HEK293 (cell line): Measurements from ENCODE around the gene ZNF692.

Source experiments
- CTCF ChIA-PET: fragments of 350-600 bp; formaldehyde crosslinking; extraction: SDS; loops from one replicate; lab custom pipeline; 2021; ENCODE audit warnings: antibody characterized with exemption; lab: Yijun Ruan, JAX
- POLR2A ChIA-PET: fragments of 300-600 bp; formaldehyde crosslinking; extraction: SDS; loops from one replicate; lab custom pipeline; 2020; ENCODE audit warnings: antibody characterized with exemption, inconsistent platforms; lab: Yijun Ruan, JAX
- H3K27ac ChIP-seq: fragments of 200-500 bp; sonication (Bioruptor generic); 2 replicates; pipeline ENCODE4 v1.5.1; 2014; ENCODE audit warnings: low read depth, low read length, control low read depth, inconsistent platforms; ENCODE audit errors: extremely low read depth
- H3K36me3 ChIP-seq, 2 experiments: fragments of 200-500 bp in 1 of 2; sonication (Bioruptor generic) in 1 of 2; 1 replicate in 1 of 2; 2 replicates in 1 of 2; pipeline ENCODE4 v1.5.1; 2014 to 2017; ENCODE audit warnings: inconsistent platforms in 2 of 2, low read length in 2 of 2; ENCODE audit not compliant: control insufficient read depth in 2 of 2, insufficient read depth in 1 of 2
- H3K4me1 ChIP-seq: fragments of 200-500 bp; sonication (Bioruptor generic); 2 replicates; pipeline ENCODE4 v1.5.1; 2014; ENCODE audit warnings: mild to moderate bottlenecking, low read length, inconsistent platforms; ENCODE audit not compliant: control insufficient read depth, insufficient read depth
- H3K4me3 ChIP-seq: 2 replicates; pipeline ENCODE4 v1.5.1; 2011; ENCODE audit warnings: low read depth, mild to moderate bottlenecking, control low read depth, low read length, moderate library complexity
- H3K9me3 ChIP-seq: fragments of 200-500 bp; sonication (Bioruptor generic); 2 replicates; pipeline ENCODE4 v1.5.1; 2014; ENCODE audit warnings: low read depth, low read length, inconsistent platforms; ENCODE audit not compliant: control insufficient read depth, insufficient read depth
- BCL6B ChIP-seq: fragments of 450-650 bp; formaldehyde crosslinking; IDR thresholded peaks from 2 replicates; pipeline ENCODE4 v1.5.1; 2017; ENCODE audit warnings: missing biosample characterization, missing genetic modification characterization
- CTCF ChIP-seq: fragments of 450-650 bp; formaldehyde crosslinking; IDR thresholded peaks from 2 replicates; pipeline ENCODE4 v1.5.1; 2016; ENCODE audit warnings: missing biosample characterization, missing genetic modification characterization
- EGR2 ChIP-seq: fragments of 450-650 bp; formaldehyde crosslinking; IDR thresholded peaks from 2 replicates; pipeline ENCODE4 v1.5.1; 2016; ENCODE audit warnings: low read depth, missing biosample characterization, missing genetic modification characterization
- GLIS2 ChIP-seq: fragments of 450-650 bp; formaldehyde crosslinking; IDR thresholded peaks from 2 replicates; pipeline ENCODE4 v1.5.1; 2016; ENCODE audit warnings: missing biosample characterization, missing genetic modification characterization
- MZF1 ChIP-seq: fragments of 450-650 bp; formaldehyde crosslinking; IDR thresholded peaks from 2 replicates; pipeline ENCODE4 v1.5.1; 2017; ENCODE audit warnings: missing biosample characterization, missing genetic modification characterization, borderline replicate concordance
- SP2 ChIP-seq: fragments of 450-650 bp; formaldehyde crosslinking; IDR thresholded peaks from 2 replicates; pipeline ENCODE4 v1.5.1; 2016; ENCODE audit warnings: missing biosample characterization, missing genetic modification characterization
- SP3 ChIP-seq: fragments of 450-650 bp; formaldehyde crosslinking; IDR thresholded peaks from 2 replicates; pipeline ENCODE4 v1.5.1; 2016; ENCODE audit warnings: missing biosample characterization, missing genetic modification characterization
- TCF7L2 ChIP-seq: IDR thresholded peaks from 2 replicates; pipeline ENCODE4 v1.6.1; 2011; ENCODE audit warnings: low read depth, mild to moderate bottlenecking, inconsistent platforms, low read length, moderate library complexity, borderline replicate concordance
- YY1 ChIP-seq: fragments of 450-650 bp; formaldehyde crosslinking; IDR thresholded peaks from 2 replicates; pipeline ENCODE4 v1.5.1; 2018; ENCODE audit warnings: missing biosample characterization, missing genetic modification characterization
- YY2 ChIP-seq: fragments of 450-650 bp; formaldehyde crosslinking; IDR thresholded peaks from 2 replicates; pipeline ENCODE4 v1.5.1; 2016; ENCODE audit warnings: missing biosample characterization, missing genetic modification characterization
- ZBTB17 ChIP-seq: fragments of 450-650 bp; formaldehyde crosslinking; IDR thresholded peaks from 2 replicates; pipeline ENCODE4 v1.5.1; 2016; ENCODE audit warnings: missing biosample characterization, missing genetic modification characterization
- ZBTB21 ChIP-seq: fragments of 450-650 bp; formaldehyde crosslinking; IDR thresholded peaks from 2 replicates; pipeline ENCODE4 v1.5.1; 2017; ENCODE audit warnings: missing biosample characterization, missing genetic modification characterization
- ZBTB26 ChIP-seq: fragments of 450-650 bp; formaldehyde crosslinking; optimal IDR thresholded peaks from 2 replicates; pipeline ENCODE3; 2016; ENCODE audit warnings: missing biosample characterization, mild to moderate bottlenecking, missing genetic modification characterization
- ZBTB8A ChIP-seq: fragments of 450-650 bp; formaldehyde crosslinking; IDR thresholded peaks from 2 replicates; pipeline ENCODE4 v1.5.1; 2016; ENCODE audit warnings: missing biosample characterization, missing genetic modification characterization
- ZFHX2 ChIP-seq: fragments of 450-650 bp; formaldehyde crosslinking; conservative IDR thresholded peaks from 2 replicates; pipeline ENCODE4 v1.5.1; 2016; ENCODE audit warnings: missing biosample characterization, missing genetic modification characterization
- ZFP37 ChIP-seq: fragments of 450-650 bp; formaldehyde crosslinking; IDR thresholded peaks from 2 replicates; pipeline ENCODE4 v1.5.1; 2016; ENCODE audit warnings: missing biosample characterization, missing genetic modification characterization
- ZNF175 ChIP-seq: fragments of 450-650 bp; formaldehyde crosslinking; IDR thresholded peaks from 2 replicates; pipeline ENCODE4 v1.5.1; 2016; ENCODE audit warnings: missing biosample characterization, missing genetic modification characterization
- ZNF221 ChIP-seq: fragments of 450-650 bp; formaldehyde crosslinking; IDR thresholded peaks from 2 replicates; pipeline ENCODE4 v1.5.1; 2017; ENCODE audit warnings: missing biosample characterization, missing genetic modification characterization, borderline replicate concordance
- ZNF24 ChIP-seq: fragments of 450-650 bp; formaldehyde crosslinking; IDR thresholded peaks from 2 replicates; pipeline ENCODE4 v1.5.1; 2016; ENCODE audit warnings: missing biosample characterization, missing genetic modification characterization
- ZNF335 ChIP-seq: fragments of 450-650 bp; formaldehyde crosslinking; conservative IDR thresholded peaks from 2 replicates; pipeline ENCODE4 v1.5.1; 2016; ENCODE audit warnings: missing biosample characterization, missing genetic modification characterization
- ZNF404 ChIP-seq: fragments of 450-650 bp; formaldehyde crosslinking; IDR thresholded peaks from 2 replicates; pipeline ENCODE4 v1.5.1; 2017; ENCODE audit warnings: missing biosample characterization, missing genetic modification characterization
- ZNF449 ChIP-seq: fragments of 450-650 bp; formaldehyde crosslinking; IDR thresholded peaks from 2 replicates; pipeline ENCODE4 v1.5.1; 2017; ENCODE audit warnings: missing biosample characterization, mild to moderate bottlenecking, missing genetic modification characterization, moderate library complexity
- ZNF48 ChIP-seq: fragments of 450-650 bp; formaldehyde crosslinking; IDR thresholded peaks from 2 replicates; pipeline ENCODE4 v1.5.1; 2016; ENCODE audit warnings: missing biosample characterization, missing genetic modification characterization
- ZNF514 ChIP-seq: fragments of 450-650 bp; formaldehyde crosslinking; IDR thresholded peaks from 2 replicates; pipeline ENCODE4 v1.5.1; 2016; ENCODE audit warnings: missing biosample characterization, missing genetic modification characterization
- ZNF544 ChIP-seq: fragments of 450-650 bp; formaldehyde crosslinking; IDR thresholded peaks from 2 replicates; pipeline ENCODE4 v1.5.0; 2017; ENCODE audit warnings: missing biosample characterization, missing genetic modification characterization
- ZNF580 ChIP-seq: fragments of 450-650 bp; formaldehyde crosslinking; IDR thresholded peaks from 2 replicates; pipeline ENCODE4 v1.5.1; 2016; ENCODE audit warnings: missing biosample characterization, missing genetic modification characterization
- ZNF629 ChIP-seq: fragments of 450-650 bp; formaldehyde crosslinking; IDR thresholded peaks from 2 replicates; pipeline ENCODE4 v1.5.1; 2017; ENCODE audit warnings: missing biosample characterization, missing genetic modification characterization
- ZNF777 ChIP-seq: fragments of 450-650 bp; formaldehyde crosslinking; IDR thresholded peaks from 2 replicates; pipeline ENCODE4 v1.5.1; 2017; ENCODE audit warnings: missing biosample characterization, missing genetic modification characterization, borderline replicate concordance
- ZSCAN23 ChIP-seq: fragments of 450-650 bp; formaldehyde crosslinking; IDR thresholded peaks from 2 replicates; pipeline ENCODE4 v1.5.1; 2016; ENCODE audit warnings: missing biosample characterization, missing genetic modification characterization
- ZXDB ChIP-seq: fragments of 450-650 bp; formaldehyde crosslinking; IDR thresholded peaks from 2 replicates; pipeline ENCODE4 v1.5.1; 2016; ENCODE audit warnings: missing biosample characterization, missing genetic modification characterization

ZNF692 gene

GRCh38 chr1:248825909-248826760, 32.8 kb downstream of the ZNF692 start, which contains the start of gene SH3BP5L:
Gene SH3BP5L, minus strand, starts transcription at chr1:248825915. Its CDS starts 980 bp downstream, at chr1:248824935.
- POLR2A ChIA-PET = interaction anchor here (0.8 to 3.0 kb wide), 5 partner anchors 10 to 80 kb away, joined by 3 to 19 read pairs (median 3); partner anchors contain the start of genes PGBD2 and ZNF672
- CTCF ChIA-PET = no interaction called here
- Histone ChIP-seq H3K36me3 (peaks cover 0 to 29% of the 10 kb centered on the region in 2 experiments; a peak in 1 of 3 replicates), H3K9me3 (no peaks in the 10 kb centered on the region), H3K4me1 (no peaks in the 10 kb centered on the region), H3K27ac (peak within 1 kb of the TSS; percentile 61), H3K4me3 (peak within 1 kb of the TSS; percentile 65)
- no peak for TF ChIP-seq ZFP37
- TF ChIP-seq ZBTB17 (tag by site-specific recombination) = peak; percentile 66
- TF ChIP-seq ZSCAN23 (tag by site-specific recombination) = no peak
- TF ChIP-seq EGR2 (tag by site-specific recombination) = peak; percentile 6; the same call in 1 of the 2 replicates
- TF ChIP-seq ZFHX2 (tag by site-specific recombination) = peak; percentile 40
- no peak for TF ChIP-seq ZNF777
- TF ChIP-seq ZXDB (tag by site-specific recombination) = 0 out of 2 replicates have a peak, but pooled peaks have one; percentile 35
- no peak for TF ChIP-seq ZNF544 (tag by site-specific recombination)
- TF ChIP-seq ZNF514 (tag by site-specific recombination) = no peak
- 0 out of 2 replicates have a peak, but pooled peaks have one; percentile 13 for TF ChIP-seq ZBTB8A (tag by site-specific recombination)
- TF ChIP-seq GLIS2 (tag by site-specific recombination) = peak; percentile 47; the same call in 1 of the 2 replicates
- no peak for TF ChIP-seq ZNF404
- no peak for TF ChIP-seq ZNF175 (tag by site-specific recombination)
- TF ChIP-seq BCL6B (tag by site-specific recombination) = no peak
- TF ChIP-seq MZF1 = no peak
- peak; percentile 36 for TF ChIP-seq ZBTB26 (tag by site-specific recombination)
- no peak for TF ChIP-seq ZNF580 (tag by site-specific recombination)
- TF ChIP-seq SP3 (tag by site-specific recombination) = peak; percentile 22; the same call in 1 of the 2 replicates
- TF ChIP-seq YY2 = peak; percentile 93
- TF ChIP-seq TCF7L2 = peak; percentile 67; the same call in 1 of the 2 replicates
- peak; percentile 70 for TF ChIP-seq ZNF335 (tag by site-specific recombination)
- TF ChIP-seq ZNF24 (tag by site-specific recombination) = no peak
- TF ChIP-seq ZNF221 = no peak
- peak; percentile 91 for TF ChIP-seq ZNF629
- peak; percentile 94 for TF ChIP-seq YY1 (tag by site-specific recombination)
- TF ChIP-seq SP2 = peak; percentile 63
- TF ChIP-seq ZNF449 (tag by site-specific recombination) = no peak
- no peak for TF ChIP-seq CTCF (tag by site-specific recombination)
- TF ChIP-seq ZNF48 (tag by site-specific recombination) = no peak
- peak; percentile 65; the same call in 1 of the 2 replicates for TF ChIP-seq ZBTB21
